DOHH2 (cell line): ENCODE data around the gene RASSF9.

Experiments used
- CTCF ChIP-seq: fragments of 200-600 bp; sonication (generic); IDR thresholded peaks from one replicate; pipeline ENCODE4 v1.5.1; 2014; ENCODE audit warnings: antibody characterized with exemption, mild to moderate bottlenecking, low read depth, low read length; ENCODE audit not compliant: poor library complexity, severe bottlenecking
- EZH2phosphoT487 ChIP-seq: fragments of 200-600 bp; sonication (generic); IDR thresholded peaks from 2 replicates; pipeline ENCODE4 v1.6.1; 2017; ENCODE audit warnings: borderline replicate concordance, mild to moderate bottlenecking, antibody characterized with exemption, low read length, moderate library complexity, mixed read lengths

GRCh38 chr12:85834378-85834777, 1.8 kb downstream of the RASSF9 start:
- TF ChIP-seq CTCF (no peak), EZH2phosphoT487 (no peak)
